Natural killer cell (primary cell): ENCODE measurements around the gene UNK. TPM values are rescaled to one million over a fixed set of nuclear protein-coding genes. Genes with fewer than 3 reads are reported as not detected.

ENCODE experiments used
- ATAC-seq, 3 donors: fragments of 150-1000 bp in 2 of 3; fragments of 200-7000 bp in 1 of 3; cut with Tn5 transposase; 1 replicate in 1 of 3; 2 replicates in 2 of 3; pipeline ENCODE4 v1.10.0; 2021; ENCODE audit warnings: mild to moderate bottlenecking in 2 of 3, moderate library complexity in 2 of 3
- DNase-seq, 2 donors: peaks; one replicate each; pipeline versions ENCODE4 v3.0.0 to v3.0.0-alpha.2; 2013 to 2021; ENCODE audit warnings: mixed read lengths in 1 of 2
- H3K27ac ChIP-seq: one replicate; pipeline ENCODE4 v1.5.1; 2013; ENCODE audit warnings: mild to moderate bottlenecking, low read length
- H3K27me3 ChIP-seq: one replicate; pipeline ENCODE4 v1.6.1; 2013; ENCODE audit warnings: low read length; ENCODE audit not compliant: control insufficient read depth, insufficient read depth
- H3K36me3 ChIP-seq: one replicate; pipeline ENCODE4 v1.6.1; 2013; ENCODE audit warnings: low read length; ENCODE audit not compliant: control insufficient read depth, insufficient read depth
- H3K4me1 ChIP-seq: one replicate; pipeline ENCODE4 v1.6.1; 2013; ENCODE audit warnings: low read length; ENCODE audit not compliant: control insufficient read depth, insufficient read depth
- H3K4me3 ChIP-seq: one replicate; pipeline ENCODE4 v1.5.1; 2013; ENCODE audit warnings: low read length
- H3K9me3 ChIP-seq: one replicate; pipeline ENCODE4 v1.6.1; 2013; ENCODE audit warnings: low read length; ENCODE audit not compliant: control insufficient read depth, insufficient read depth
- H3K27ac Mint-ChIP-seq, 2 donors: one replicate each; pipeline ENCODE4 v1.8.0; 2022; ENCODE audit warnings: mild to moderate bottlenecking in 2 of 2, mixed read lengths in 2 of 2, moderate library complexity in 1 of 2
- H3K27me3 Mint-ChIP-seq, 2 donors: one replicate each; pipeline ENCODE4 v1.8.0; 2022; ENCODE audit warnings: low read depth in 2 of 2, mixed read lengths in 2 of 2
- H3K36me3 Mint-ChIP-seq: one replicate; pipeline ENCODE4 v1.8.0; 2022; ENCODE audit warnings: mixed read lengths
- H3K4me1 Mint-ChIP-seq, 2 donors: one replicate each; pipeline ENCODE4 v1.8.0; 2022; ENCODE audit warnings: mixed read lengths in 2 of 2
- H3K4me3 Mint-ChIP-seq: one replicate; pipeline ENCODE4 v1.8.0; 2022; ENCODE audit warnings: mild to moderate bottlenecking, moderate library complexity, mixed read lengths
- H3K9me3 Mint-ChIP-seq, 2 donors: one replicate each; pipeline ENCODE4 v1.8.0; 2022; ENCODE audit warnings: mixed read lengths in 2 of 2
- WGBS: methylation state at CpG from one replicate; pipeline ENCODE4 v1.1.7; 2013; ENCODE audit warnings: missing lambda C conversion rate; ENCODE audit not compliant: insufficient coverage; 5-methylcytosine and 5-hydroxymethylcytosine counted together
- intact Hi-C: fragments of 100-400 bp; cut with micrococcal nuclease; formaldehyde crosslinking; loops from one replicate; pipeline ENCODE4 v1.14.2; 2022
- total RNA-seq, 4 donors: library from RNA; stranded (reverse); fragments of 120-200 nt in 1 of 4; gene quantifications; one replicate each; pipeline versions ENCODE4 v1.2.3 to v1.2.4, GENCODE V29; 2013 to 2022
- TF ChIP-seq, protein P1 (sequence below): fragments of 200-600 bp; IDR thresholded peaks from one replicate; pipeline ENCODE4 v1.8.0; 2022; ENCODE audit warnings: antibody characterized with exemption

UNK gene
- total RNA-seq, 3 donors from 2014 or later (not counting 1 experiment from before 2014, with no cell fraction given) = 44.2 to 51.3 (median 44.5) TPM

GRCh38 chr17:75873587-75874322 is 89.1 kb downstream of the UNK start:
- Mint-ChIP-seq H3K4me1 (peaks cover 18 to 22% of the 10 kb centered on the region in 2 donors), H3K27me3 (peaks cover 0 to 10% of the 10 kb centered on the region in 2 donors), H3K36me3 (no peaks in the 10 kb centered on the region), H3K4me3 (no peak overlapping the region), H3K27ac (no peak overlapping the region), H3K9me3 (no peaks in the 10 kb centered on the region)
- intact Hi-C loops = no loop called here
- no peak for DNase-seq
- WGBS = 96% methylated on average over 8 of the region's 11 CpGs
- Histone ChIP-seq H3K36me3 (no peaks in the 10 kb centered on the region), H3K4me3 (no peak overlapping the region), H3K9me3 (no peaks in the 10 kb centered on the region), H3K27ac (no peak overlapping the region), H3K4me1 (peaks cover 40% of the 10 kb centered on the region), H3K27me3 (peaks cover 14% of the 10 kb centered on the region)
- no peak for ATAC-seq
- TF ChIP-seq, protein P1, sequence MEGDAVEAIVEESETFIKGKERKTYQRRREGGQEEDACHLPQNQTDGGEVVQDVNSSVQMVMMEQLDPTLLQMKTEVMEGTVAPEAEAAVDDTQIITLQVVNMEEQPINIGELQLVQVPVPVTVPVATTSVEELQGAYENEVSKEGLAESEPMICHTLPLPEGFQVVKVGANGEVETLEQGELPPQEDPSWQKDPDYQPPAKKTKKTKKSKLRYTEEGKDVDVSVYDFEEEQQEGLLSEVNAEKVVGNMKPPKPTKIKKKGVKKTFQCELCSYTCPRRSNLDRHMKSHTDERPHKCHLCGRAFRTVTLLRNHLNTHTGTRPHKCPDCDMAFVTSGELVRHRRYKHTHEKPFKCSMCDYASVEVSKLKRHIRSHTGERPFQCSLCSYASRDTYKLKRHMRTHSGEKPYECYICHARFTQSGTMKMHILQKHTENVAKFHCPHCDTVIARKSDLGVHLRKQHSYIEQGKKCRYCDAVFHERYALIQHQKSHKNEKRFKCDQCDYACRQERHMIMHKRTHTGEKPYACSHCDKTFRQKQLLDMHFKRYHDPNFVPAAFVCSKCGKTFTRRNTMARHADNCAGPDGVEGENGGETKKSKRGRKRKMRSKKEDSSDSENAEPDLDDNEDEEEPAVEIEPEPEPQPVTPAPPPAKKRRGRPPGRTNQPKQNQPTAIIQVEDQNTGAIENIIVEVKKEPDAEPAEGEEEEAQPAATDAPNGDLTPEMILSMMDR = no peak

- Histone ChIP-seq H3K27me3 (peaks cover 17% of the 10 kb centered on the region), H3K9me3 (no peaks in the 10 kb centered on the region), H3K27ac (no peak overlapping the region), H3K36me3 (no peaks in the 10 kb centered on the region), H3K4me1 (peaks cover 42% of the 10 kb centered on the region), H3K4me3 (no peak overlapping the region)
- Mint-ChIP-seq H3K4me3 (no peak overlapping the region), H3K4me1 (peaks cover 18 to 22% of the 10 kb centered on the region in 2 donors), H3K9me3 (no peaks in the 10 kb centered on the region), H3K36me3 (no peaks in the 10 kb centered on the region), H3K27me3 (peaks cover 0 to 10% of the 10 kb centered on the region in 2 donors), H3K27ac (no peak overlapping the region)
- ATAC-seq (no peak), DNase-seq (no peak)
- TF ChIP-seq, protein P1 = no peak
- WGBS = 96% methylated on average over 38 of the region's 38 CpGs
- intact Hi-C loops = no loop called here
Measured at GRCh38 chr17:75874323-75875181, 89.9 kb downstream of the UNK start.

Other genes starting within 250 kb of the UNK start
- gene MYO15B, start 197.0 kb upstream of the UNK start, total RNA-seq = 100 to 1,000 TPM; 336 to 372 (median 339) TPM
- gene SMIM5, start 151.4 kb upstream of the UNK start, total RNA-seq = 1 to 10 TPM in 2 of 3 donors, under 1 TPM in 1; 0.95 to 2.0 (median 1.5) TPM
- gene RECQL5, start 117.7 kb upstream of the UNK start, total RNA-seq = 10 to 100 TPM; 33.4 to 39.1 (median 34.3) TPM
- 100 to 1,000 TPM; 234 to 246 (median 240) TPM for gene SAP30BP, start 117.5 kb upstream of the UNK start, total RNA-seq
- 1 to 10 TPM in 1 of 3 donors, under 1 TPM in 2; 0.38 to 1.0 (median 0.68) TPM for gene ITGB4, start 63.3 kb upstream of the UNK start, total RNA-seq
- 10 to 100 TPM; 11.9 to 15.9 (median 12.6) TPM for gene GALK1, start 19.6 kb upstream of the UNK start, total RNA-seq
- gene UNC13D, start 59.6 kb downstream of the UNK start, total RNA-seq = 100 to 1,000 TPM; 269 to 279 (median 277) TPM
- gene WBP2, start 70.5 kb downstream of the UNK start, total RNA-seq = 100 to 1,000 TPM in 1 of 3 donors, 10 to 100 TPM in 2; 81.1 to 106 (median 95.2) TPM
- 1 to 10 TPM; 1.2 to 2.5 (median 2.0) TPM for gene TRIM47, start 93.8 kb downstream of the UNK start, total RNA-seq
- 10 to 100 TPM; 19.2 to 26.9 (median 22.5) TPM for gene TRIM65, start 112.1 kb downstream of the UNK start, total RNA-seq
- 100 to 1,000 TPM in 1 of 3 donors, 10 to 100 TPM in 2; 68.6 to 110 (median 96.7) TPM for gene MRPL38, start 120.1 kb downstream of the UNK start, total RNA-seq
- 10 to 100 TPM; 24.9 to 34.0 (median 33.0) TPM for gene FBF1, start 156.2 kb downstream of the UNK start, total RNA-seq
- 10 to 100 TPM; 22.8 to 48.2 (median 28.2) TPM for gene ACOX1, start 194.4 kb downstream of the UNK start, total RNA-seq
- gene TEN1, start 194.4 kb downstream of the UNK start, total RNA-seq = 10 to 100 TPM; 23.0 to 30.7 (median 24.3) TPM
- 10 to 100 TPM in 2 of 3 donors, 1 to 10 TPM in 1; 5.5 to 13.6 (median 13.5) TPM for gene CDK3, start 216.0 kb downstream of the UNK start, total RNA-seq
- gene EVPL, start 242.5 kb downstream of the UNK start, total RNA-seq = 1 to 10 TPM in 1 of 3 donors, under 1 TPM in 1, not detected in 1; 0.94 to 1.2 TPM